Stimulated activated CD4-positive, alpha-beta T cell treated with anti-CD3 and anti-CD28 coated beads, TNF-alpha, amount 100 ng/mL, for 48 hours (primary cell): ENCODE data around the gene DBN1.

Experiments used
- DNase-seq, 3 donors: peaks; one replicate each; pipeline ENCODE4 v3.0.0-alpha.2; 2020; ENCODE audit warnings: low read depth in 3 of 3

Gene DBN1

GRCh38 chr5:177443144-177443983 lies 30.1 kb downstream of the DBN1 start:
- no peak for DNase-seq

DNA sequence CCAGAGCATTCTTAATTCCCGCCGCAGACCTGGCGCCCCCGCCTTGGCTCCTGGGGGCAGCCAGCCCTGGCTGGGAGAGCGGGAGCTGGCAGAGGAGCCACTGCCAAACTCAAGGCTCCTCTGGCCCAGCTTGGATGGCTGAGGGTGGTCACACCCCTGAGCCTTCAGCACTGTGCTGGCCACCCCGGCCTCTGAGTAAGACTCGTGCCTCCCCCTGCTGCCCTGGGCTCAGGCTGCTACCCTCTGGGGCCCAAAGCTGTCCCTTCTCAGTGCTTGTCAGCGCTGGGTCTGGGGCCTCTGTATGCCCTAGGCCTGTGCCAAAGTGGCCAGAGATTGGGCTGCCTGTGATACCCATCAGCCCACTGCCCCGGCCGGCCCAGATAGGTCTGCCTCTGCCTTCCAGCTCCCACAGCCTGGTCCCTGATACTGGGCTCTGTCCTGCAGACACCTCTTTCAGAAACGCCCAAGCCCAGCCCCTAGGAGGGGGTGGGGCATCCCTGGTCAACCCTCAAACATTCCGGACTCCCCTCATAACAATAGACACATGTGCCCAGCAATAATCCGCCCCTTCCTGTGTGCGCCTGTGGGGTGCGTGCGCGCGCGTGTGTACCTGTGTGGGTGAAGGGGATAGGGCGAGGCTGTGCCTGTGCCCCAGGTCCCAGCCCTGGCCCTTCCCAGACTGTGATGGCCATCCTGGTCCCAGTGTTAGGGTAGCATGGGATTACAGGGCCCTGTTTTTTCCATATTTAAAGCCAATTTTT lies 31.2 kb downstream of the DBN1 start:
- no peak for DNase-seq

DNA sequence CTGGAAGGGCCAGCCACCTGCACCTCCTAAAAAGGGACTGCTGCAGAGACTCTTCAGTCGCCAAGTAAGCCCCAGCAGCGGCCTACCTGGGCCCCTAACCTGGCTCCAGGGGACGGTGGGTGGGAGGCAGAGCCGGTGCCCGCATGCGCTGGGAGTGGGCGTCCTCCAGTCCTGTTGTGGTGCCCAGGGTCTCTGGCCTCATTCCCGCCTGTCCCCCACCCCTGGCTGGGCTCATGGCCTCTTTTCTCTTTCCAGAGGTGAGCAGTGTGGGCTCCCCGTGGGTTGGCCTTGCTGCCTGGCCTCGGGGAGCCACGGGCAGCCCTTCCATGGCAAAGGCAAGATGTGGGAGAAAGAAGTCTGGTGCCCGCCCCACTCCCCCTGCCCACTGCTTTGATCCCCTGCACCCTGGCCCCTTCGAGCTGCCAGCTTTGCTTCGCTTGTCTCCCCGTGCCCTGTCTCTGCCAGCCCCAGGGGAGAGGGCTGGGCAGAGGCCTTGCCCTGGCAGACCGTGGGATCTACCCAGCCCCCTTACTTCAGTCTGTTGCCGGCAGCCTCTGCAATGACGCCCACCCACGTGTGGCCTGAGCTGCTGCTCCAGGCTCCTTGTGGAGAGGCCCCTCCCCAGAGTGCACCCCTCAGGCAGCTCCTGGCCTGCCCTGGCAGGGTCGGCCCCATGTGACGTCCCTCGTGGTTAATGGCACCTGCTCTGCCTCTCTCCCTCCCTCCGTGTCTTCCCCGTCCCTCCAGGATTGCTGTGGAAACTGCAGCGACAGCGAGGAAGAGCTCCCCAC lies 32.2 kb downstream of the DBN1 start:
- no peak for DNase-seq

DNA sequence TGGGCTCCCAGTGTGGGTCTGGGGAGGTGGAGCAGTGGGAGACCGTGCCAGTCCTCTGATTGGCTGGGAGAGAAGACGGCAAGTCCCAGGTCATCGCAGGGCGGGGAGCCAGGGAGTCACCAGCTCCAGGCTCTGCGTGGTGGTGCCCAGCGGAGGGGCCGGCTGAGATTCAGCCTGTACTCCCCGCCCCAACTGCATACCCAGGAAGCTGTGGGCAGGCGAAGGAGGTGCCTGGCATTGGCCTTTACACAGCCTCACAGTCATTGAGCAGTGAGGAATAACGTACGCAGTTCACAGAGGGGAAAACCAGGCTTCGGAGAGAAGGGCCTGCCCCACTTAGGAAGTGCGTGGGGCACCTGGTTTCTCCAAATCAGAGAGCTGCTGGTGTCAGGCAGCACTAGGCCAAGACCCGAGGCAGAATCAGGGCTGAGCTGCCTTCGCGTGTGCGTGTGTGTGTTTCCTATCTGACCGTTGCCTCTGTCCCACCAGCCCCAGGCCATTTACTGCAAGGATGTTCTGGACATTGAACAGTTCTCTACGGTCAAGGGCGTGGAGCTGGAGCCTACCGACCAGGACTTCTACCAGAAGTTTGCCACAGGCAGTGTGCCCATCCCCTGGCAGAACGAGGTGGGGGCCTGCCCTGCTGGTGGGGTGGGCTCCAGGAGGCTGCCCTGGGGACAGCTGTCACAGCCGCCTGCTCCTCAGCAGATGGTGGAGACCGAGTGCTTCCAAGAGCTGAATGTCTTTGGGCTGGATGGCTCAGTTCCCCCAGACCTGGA lies 33.0 kb downstream of the DBN1 start:
- DNase-seq = no peak

- no peak for DNase-seq
Observed at GRCh38 chr5:177439518-177440053, 33.8 kb downstream of the DBN1 start.

- DNase-seq = no peak
Observed at GRCh38 chr5:177438468-177438867, 35.0 kb downstream of the DBN1 start.

- DNase-seq = no peak
Observed at GRCh38 chr5:177437623-177438022, 35.8 kb downstream of the DBN1 start.

- no peak for DNase-seq
Observed at GRCh38 chr5:177435847-177436536, 37.4 kb downstream of the DBN1 start.

GRCh38 chr5:177434942-177435738 lies 38.3 kb downstream of the DBN1 start:
- no peak for DNase-seq

- DNase-seq = peak in 1 of 3 donors; percentile 64
Observed at GRCh38 chr5:177434437-177434836, 39.0 kb downstream of the DBN1 start.

DNA sequence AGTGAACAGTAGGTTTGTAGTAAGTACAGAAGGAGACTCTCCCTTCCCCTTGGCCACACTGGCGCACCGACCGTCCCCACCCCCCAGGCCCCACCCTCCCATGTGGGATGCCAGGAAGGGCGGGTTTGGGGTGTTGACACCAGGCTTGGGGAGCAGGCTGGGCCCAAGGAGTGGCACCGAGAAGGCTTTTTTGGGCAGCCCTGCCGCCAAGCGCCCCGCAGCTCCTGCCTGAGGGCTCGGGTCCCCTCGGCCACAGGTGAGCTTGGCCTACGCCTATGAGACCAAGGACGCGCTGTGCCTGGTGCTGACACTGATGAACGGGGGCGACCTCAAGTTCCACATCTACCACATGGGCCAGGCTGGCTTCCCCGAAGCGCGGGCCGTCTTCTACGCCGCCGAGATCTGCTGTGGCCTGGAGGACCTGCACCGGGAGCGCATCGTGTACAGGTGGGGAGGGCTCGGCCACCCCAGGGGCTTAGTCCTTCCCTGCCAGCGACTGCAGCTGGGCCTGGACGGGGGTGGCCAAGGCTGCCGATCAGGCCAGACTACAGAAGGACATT lies 39.7 kb downstream of the DBN1 start:
- DNase-seq = no peak

- no peak for DNase-seq
Observed at GRCh38 chr5:177432839-177433657, 40.4 kb downstream of the DBN1 start.

DNA sequence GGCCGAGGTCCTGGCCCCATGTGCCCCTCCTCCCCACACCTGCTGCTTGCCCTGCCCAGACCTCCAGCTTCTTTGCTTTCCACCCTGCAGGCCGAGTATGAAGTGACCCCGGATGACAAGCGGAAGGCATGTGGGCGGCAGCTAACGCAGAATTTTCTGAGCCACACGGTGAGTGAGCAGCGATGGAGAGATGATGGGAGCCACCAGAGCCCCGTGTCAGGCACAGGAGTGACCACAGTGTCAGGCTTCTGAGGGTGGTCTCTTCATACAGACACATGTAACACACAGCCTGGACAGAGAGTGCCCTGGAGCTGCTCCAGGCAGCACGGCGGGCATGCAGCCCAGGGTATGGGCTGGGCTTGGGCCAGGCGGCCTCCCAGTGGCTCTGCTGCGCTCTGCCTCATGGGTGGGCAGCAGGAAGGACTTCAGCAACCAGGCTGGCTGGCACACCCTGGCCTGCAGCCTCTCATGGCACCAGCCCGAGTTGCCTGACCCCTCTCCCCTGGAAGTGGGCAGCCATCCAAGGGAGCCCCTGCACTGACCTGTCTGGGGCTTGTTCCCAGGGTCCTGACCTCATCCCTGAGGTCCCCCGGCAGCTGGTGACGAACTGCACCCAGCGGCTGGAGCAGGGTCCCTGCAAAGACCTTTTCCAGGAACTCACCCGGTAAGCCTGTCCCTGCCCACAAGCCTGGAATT lies 41.1 kb downstream of the DBN1 start:
- DNase-seq = peak in 1 of 3 donors; percentile 50

GRCh38 chr5:177431317-177432142 lies 41.9 kb downstream of the DBN1 start:
- peak in 1 of 3 donors; percentile 77 for DNase-seq

GRCh38 chr5:177430972-177431316 lies 42.5 kb downstream of the DBN1 start:
- DNase-seq = no peak

DNA sequence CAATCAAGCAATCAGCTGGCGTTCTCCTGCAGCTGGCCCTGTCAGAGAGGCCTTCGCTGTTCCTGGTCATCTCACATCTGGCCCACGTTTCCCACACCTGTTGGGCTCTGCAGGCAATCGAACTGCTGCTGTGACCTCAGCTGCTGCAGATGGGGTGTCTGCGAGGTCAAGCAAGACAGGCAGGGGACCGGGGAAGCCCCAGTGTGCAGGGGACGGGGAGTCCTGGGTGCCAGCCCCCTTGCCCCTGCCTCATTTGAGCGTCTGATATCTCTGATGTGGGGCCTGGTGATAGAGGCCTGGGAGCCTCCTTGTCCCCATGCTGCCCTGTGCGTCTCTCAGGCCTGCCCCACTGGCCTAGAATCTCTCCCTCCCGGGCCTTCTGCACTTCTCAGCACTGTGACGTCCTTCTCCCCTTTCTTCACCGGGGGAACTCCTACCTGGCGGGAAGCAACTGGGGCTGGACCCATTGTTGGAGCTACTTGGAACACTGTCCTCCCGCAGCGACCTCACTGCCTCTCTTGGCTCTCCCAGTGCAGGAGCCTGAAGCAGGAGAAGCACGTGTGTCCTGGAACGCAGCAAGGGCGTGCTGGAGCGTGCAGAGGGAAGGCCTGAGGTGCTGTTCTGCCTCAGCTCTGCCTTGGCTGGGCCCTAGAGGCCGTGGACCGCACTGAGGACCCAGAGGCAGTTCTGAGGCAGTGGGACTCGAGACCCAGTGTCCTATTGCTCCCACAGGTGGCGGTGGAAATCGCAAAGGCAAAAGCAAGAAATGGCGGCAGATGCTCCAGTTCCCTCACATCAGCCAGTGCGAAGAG lies 43.1 kb downstream of the DBN1 start:
- no peak for DNase-seq
